Measurements from ENCODE around the gene INTS3.
"Not testable (repeated sequence)": the region's sequence is repeated elsewhere in the genome, so short reads cannot be mapped to it uniquely, and the experiment has no call there.

INTS3 gene

GRCh38 chr1:153711026-153711425, 16.8 kb upstream of the INTS3 start:
- no peak for DNase-seq

GRCh38 chr1:153716211-153716610, 11.6 kb upstream of the INTS3 start:
- not testable (repeated sequence) for DNase-seq

- DNase-seq, result no peak
Measured at GRCh38 chr1:153717330-153717729, 10.5 kb upstream of the INTS3 start.

GRCh38 chr1:153723687-153724086, 4.2 kb upstream of the INTS3 start:
- DNase-seq, result no peak

- not testable (repeated sequence) for DNase-seq
Measured at GRCh38 chr1:153724634-153725033, 3.2 kb upstream of the INTS3 start.

GRCh38 chr1:153728305-153729066, 636 bp downstream of the INTS3 start:
- peak; percentile 59 for DNase-seq

GRCh38 chr1:153730468-153730988, 2.7 kb downstream of the INTS3 start:
- no peak for DNase-seq

GRCh38 chr1:153733970-153734369, 6.1 kb downstream of the INTS3 start:
- DNase-seq, result no peak

- DNase-seq, result no peak
Measured at GRCh38 chr1:153734396-153735089, 6.7 kb downstream of the INTS3 start.

- no peak for DNase-seq
Measured at GRCh38 chr1:153735090-153735420, 7.2 kb downstream of the INTS3 start.

- no peak for DNase-seq
Measured at GRCh38 chr1:153741986-153742385, 14.1 kb downstream of the INTS3 start.

GRCh38 chr1:153742411-153743142, 14.7 kb downstream of the INTS3 start:
- peak; percentile 43 for DNase-seq

GRCh38 chr1:153745417-153745816, 17.6 kb downstream of the INTS3 start:
- DNase-seq, result no peak

- no peak for DNase-seq
Measured at GRCh38 chr1:153746174-153746573, 18.3 kb downstream of the INTS3 start.

GRCh38 chr1:153748903-153749302, 21.1 kb downstream of the INTS3 start:
- DNase-seq, result no peak

- DNase-seq, result peak; percentile 76
Measured at GRCh38 chr1:153749408-153750005, 21.7 kb downstream of the INTS3 start.

GRCh38 chr1:153750026-153750995, 22.5 kb downstream of the INTS3 start:
- no peak for DNase-seq

GRCh38 chr1:153752072-153752471, 24.2 kb downstream of the INTS3 start:
- no peak for DNase-seq

- DNase-seq, result no peak
Measured at GRCh38 chr1:153752571-153753195, 24.8 kb downstream of the INTS3 start.

GRCh38 chr1:153754266-153754665, 26.4 kb downstream of the INTS3 start:
- DNase-seq, result no peak

GRCh38 chr1:153760440-153760839, 32.6 kb downstream of the INTS3 start:
- no peak for DNase-seq
